GM04503 (cell line): ENCODE measurements around the gene CFAP92.
A peak's percentile ranks its signal among the peaks of the same experiment; 100 is the strongest.

ENCODE experiments used
- DNase-seq: peaks from one replicate; pipeline ENCODE4 v3.0.0-alpha.2; 2012; ENCODE audit warnings: low read depth

Gene CFAP92

GRCh38 chr3:128983293-128984069, 10.4 kb downstream of the CFAP92 start:
- no peak for DNase-seq

GRCh38 chr3:128975276-128975675, 18.6 kb downstream of the CFAP92 start:
- DNase-seq = no peak

- DNase-seq = no peak
These were observed 19.8 kb downstream of the CFAP92 start for GRCh38 chr3:128973988-128974564.

- DNase-seq = no peak
These were observed 22.3 kb downstream of the CFAP92 start for GRCh38 chr3:128971421-128972100.

GRCh38 chr3:128970740-128971047, 23.2 kb downstream of the CFAP92 start:
- DNase-seq = no peak

GRCh38 chr3:128969993-128970739, 23.7 kb downstream of the CFAP92 start:
- no peak for DNase-seq

DNA sequence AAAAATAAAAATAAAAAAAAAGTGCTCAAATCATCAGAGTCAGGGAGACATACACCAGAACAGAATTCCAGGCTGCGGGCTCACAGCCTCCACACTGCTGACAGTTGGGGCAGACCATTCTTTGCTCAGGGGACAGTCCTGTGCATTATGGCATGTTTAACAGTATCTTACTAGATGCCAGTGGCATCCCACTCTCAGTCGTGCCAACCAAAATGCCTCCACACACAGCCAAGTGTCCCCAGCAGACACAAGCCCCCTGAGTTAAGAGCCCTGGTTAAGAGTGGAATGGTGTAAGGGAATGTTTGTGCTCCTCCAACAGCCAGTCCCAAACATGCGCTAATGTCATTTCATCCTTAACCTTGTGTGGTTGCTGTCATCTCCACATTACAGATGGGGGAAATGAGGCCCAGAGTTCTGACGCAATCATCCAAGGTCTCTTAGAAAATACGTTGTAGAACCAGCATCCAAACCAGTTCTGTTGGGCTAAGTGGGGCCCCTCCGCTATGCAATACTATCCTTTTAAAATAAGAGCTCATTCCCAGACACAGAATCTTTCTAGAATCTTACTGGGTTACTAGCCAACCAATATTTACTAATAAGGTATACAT, 26.0 kb downstream of the CFAP92 start:
- DNase-seq = no peak

DNA sequence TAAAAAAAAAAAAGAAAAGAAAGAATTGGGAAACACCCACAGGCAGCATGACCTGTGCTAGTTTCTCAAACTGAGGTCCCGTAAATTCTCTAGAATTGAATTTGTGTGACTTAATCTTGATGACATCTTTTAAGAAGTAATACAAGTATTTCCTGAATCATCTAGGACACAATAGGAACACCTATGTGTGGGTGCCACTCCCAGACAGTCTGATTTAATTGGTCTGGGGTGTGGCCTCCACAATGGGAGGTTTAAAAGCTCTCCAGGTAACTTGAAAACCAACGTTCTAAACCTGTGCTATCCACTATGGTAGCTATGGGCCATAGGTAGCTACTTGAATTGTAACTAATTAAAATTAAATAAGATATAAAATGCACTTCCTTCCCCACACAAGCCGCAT, 28.1 kb downstream of the CFAP92 start:
- no peak for DNase-seq

DNA sequence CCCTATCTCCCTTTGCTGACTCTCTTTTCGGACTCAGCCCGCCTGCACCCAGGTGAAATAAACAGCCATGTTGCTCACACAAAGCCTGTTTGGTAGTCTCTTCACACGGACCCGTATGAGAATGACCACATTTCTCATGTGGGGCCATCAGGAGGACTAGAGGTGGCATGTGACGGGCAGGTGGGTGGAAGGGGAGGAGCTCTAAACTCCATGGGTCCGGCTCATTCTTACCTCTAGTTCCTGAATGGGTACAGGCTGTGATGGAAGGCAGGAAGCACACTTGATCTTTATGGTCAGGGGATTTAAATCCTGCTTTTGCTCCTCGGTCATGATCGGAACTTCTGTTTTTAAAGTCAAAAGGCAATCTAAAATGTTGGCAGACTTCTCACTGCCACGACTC, 28.6 kb downstream of the CFAP92 start:
- DNase-seq = no peak

DNA sequence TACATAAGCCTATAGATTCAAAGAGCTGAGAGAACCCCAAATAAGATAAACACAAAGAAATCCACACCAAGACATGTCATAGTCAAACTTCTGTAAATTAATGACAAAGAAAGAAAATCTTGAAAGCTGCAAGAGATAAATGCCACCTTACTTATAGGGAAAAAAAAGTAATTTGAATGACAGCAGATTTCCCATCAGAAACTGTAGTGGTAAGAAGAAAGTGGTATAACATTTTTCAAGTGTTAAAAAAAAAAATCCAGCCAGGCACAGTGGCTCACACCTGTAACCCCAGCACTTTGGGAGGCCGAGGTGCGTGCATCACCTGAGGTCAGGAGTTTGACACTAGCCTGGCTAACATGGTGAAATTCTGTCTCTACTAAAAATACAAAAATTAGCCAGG, 37.4 kb downstream of the CFAP92 start:
- no peak for DNase-seq

DNA sequence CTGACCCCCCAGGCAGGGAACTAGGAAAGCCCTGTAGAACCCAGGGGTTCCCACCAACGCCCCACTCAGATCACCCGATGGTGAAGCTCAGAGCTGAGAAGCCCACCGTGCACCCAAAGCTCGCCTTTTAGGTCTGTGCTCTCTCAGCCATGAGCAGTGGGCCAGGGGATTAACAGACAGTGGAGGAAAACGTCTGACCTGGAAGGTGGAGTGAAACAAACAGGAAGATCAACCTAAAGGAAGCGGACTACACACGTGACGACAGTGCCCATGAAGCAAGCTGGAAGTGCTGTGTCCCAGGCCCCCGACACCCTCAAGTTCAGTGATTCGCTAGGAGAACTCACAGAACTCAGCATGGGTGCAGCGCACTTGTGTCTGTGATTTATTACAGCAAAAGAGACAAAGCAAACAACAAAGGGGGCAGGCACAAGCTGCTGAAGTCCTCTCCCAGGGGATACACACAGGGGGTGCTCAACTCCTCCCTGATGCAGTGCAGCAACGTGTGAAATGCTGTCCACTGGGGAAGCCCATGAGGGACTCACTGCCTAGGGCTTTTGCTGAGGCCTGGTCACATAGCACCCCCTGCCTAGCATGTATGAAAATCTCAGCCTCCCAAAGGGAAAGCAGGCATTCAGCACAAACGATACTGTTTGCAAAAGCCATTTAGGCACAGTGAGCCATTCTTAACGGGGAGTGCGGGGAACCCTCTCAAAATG, 43.5 kb downstream of the CFAP92 start:
- no peak for DNase-seq

DNA sequence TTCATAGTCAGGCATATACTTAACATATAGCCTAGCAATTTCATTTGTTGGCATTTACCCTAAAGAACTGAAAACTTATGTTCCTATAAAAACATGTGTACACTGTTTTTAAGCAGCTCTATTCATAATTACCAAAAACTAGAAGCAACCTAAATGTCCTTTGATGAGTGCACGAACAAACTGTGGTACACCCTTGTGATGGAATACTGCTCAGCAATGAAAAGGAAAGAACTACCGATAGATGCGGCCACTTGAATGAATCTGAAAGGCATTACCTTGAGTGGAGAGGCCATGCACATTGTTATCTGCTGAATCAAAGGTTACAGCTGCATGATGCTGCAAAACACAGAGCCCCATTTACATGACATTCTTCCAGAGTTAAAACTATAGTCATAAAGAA, 44.7 kb downstream of the CFAP92 start:
- no peak for DNase-seq

DNA sequence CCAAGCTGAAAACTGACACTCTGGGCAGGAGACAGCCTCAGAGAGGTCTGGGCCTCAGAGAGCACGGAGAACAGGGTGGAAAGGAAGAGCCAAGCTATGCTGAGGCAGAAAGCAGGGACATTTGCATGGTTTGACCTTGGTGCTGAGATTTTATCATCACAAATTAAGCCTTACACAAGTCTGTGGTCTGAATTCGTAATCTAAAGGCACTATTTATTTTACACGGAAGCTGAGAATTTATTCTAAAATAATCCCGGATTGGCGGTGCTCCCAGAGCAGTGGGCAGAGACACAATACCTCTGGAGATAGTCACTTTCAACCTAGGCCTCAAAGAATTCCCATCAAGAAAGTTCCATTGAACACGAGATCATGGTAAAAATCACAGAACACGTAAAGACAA, 47.5 kb downstream of the CFAP92 start:
- DNase-seq = peak; percentile 33

- DNase-seq = no peak
These were observed 48.0 kb downstream of the CFAP92 start for GRCh38 chr3:128945878-128946175.

DNA sequence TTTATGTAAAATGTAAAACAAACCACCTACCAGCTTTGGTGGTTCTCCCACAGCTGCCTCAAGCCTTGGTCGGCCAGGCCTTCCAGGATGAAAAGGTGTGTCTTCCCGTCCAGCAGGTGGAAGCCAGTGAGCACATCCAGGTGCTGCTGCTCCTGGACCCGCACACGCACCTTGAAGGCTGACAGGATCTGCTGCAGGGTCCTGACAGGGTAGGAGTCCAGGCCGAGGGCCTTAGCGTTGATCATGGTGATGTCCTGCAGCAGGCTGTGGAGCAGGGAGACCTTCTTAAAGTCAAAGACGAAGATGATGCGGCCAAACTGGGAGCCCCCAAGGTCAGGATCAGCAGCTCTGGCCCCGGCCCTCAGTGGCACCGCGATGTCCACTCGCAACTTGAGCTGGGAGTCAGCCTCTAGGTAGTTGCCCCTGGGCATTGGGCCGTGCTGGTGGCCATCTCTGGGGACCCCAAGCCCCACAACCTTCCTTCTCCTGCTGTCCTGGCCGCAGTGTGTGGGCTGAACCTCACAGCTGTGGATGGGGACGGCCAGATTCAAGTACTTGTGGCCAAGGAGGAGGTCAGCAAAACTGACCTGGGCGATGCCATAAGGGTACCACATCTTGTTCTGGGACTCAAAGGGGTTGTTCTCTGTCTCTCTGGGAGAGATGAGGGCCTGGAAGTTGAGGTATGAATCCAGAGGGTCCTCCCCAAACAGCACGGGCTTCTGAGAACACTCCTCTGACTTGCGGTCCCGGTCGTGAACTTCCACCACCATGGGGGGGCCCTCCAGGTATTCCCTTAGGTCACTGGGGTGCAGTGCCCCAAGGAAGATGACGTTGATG, 48.6 kb downstream of the CFAP92 start:
- no peak for DNase-seq

- DNase-seq = no peak
These were observed 51.5 kb downstream of the CFAP92 start for GRCh38 chr3:128942161-128942952.

- no peak for DNase-seq
These were observed 53.6 kb downstream of the CFAP92 start for GRCh38 chr3:128940252-128940651.

DNA sequence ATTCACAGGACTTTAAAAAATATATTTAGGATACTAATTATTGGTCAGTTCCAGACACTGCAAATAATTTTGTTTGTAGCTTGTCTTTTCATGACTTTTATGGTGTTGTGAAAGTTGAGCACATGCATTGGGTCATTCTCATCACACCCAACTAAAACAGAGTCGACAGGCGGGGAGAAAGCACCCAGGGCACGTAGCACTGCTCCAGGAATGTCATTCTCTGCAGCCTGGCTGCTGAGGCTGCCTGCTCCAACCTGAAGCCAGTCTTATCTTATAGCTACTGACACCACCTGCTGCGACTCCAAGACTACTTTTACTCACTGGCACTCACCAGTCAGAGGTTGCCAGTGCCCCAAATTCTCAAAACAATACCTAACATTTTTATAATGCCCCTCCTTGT, 57.5 kb downstream of the CFAP92 start:
- DNase-seq = no peak

GRCh38 chr3:128935922-128936321, 58.0 kb downstream of the CFAP92 start:
- no peak for DNase-seq

DNA sequence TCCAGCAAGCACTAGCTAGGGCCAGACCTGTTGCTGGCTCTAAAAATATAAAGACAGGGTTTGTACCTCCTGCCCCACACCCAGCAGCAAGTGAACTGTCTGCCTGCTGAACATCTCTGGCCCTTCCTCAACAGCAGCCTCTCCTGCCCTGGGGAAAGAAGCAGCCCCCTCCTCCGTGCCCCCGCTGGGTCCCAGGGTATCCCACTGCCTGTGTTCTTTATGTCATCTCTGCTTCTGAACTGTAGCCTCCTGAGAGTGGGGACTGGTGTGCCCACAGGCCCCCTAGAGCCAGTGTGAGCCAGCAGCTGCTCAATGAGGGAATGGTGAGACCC, 60.0 kb downstream of the CFAP92 start:
- no peak for DNase-seq
